ENCODE data around the gene TRAF5.

DNA sequence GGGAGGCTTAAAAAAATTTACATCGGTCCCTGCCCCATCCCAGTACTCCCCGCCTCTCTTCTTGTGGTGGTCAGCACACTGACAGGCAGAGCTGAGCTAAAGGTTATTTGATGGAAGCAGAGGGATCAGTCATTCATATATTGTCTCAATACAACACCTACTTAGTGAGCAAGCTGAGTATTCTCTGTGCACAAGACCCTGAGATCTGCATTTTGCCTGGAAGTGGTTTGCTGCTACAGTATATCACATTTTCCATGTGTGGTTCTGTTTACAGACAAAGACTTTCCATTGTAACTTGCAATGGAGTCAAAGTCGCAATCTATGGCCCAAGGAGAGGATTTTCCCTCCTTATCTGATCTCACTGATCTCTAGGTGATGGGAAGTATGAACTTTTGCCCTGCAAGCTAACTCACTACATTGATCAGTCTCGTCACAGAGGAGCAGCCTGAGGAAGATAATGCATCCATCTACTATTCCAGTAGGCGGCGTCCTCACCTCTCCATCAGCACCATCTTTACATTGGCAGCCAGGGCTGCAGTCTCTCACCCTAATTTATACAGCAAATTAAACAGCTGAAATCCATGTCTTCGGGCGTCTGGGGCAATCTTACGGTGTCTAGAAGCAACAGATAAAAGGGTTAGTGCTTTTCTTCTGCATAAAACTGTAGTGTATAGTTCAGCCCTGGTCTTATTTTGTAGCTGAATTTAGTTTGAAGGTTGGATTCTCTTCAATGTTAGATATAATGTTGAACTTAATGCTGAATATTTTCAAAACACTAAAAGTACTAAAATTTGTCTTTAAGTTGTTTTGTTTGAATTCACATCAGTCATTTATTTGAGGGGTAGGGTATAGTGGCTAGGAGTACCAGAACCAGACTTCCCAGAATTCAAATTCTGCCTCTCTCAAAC lies 3.2 kb upstream of the TRAF5 start:
- TF ChIP-seq, protein P1, sequence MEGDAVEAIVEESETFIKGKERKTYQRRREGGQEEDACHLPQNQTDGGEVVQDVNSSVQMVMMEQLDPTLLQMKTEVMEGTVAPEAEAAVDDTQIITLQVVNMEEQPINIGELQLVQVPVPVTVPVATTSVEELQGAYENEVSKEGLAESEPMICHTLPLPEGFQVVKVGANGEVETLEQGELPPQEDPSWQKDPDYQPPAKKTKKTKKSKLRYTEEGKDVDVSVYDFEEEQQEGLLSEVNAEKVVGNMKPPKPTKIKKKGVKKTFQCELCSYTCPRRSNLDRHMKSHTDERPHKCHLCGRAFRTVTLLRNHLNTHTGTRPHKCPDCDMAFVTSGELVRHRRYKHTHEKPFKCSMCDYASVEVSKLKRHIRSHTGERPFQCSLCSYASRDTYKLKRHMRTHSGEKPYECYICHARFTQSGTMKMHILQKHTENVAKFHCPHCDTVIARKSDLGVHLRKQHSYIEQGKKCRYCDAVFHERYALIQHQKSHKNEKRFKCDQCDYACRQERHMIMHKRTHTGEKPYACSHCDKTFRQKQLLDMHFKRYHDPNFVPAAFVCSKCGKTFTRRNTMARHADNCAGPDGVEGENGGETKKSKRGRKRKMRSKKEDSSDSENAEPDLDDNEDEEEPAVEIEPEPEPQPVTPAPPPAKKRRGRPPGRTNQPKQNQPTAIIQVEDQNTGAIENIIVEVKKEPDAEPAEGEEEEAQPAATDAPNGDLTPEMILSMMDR (IDR thresholded peaks at IDR 0.05; ENCODE audit: low read length), result peak; percentile 99
- TF ChIP-seq EZH2 (optimal IDR thresholded peaks at IDR 0.05; ENCODE audit: low read depth, low read length) (no peak), EZH2phosphoT487 (IDR thresholded peaks at IDR 0.05; ENCODE audit: low read length) (no peak)
